Fibroblast of lung (primary cell): ENCODE data around the gene ATG13. TPM values are rescaled to one million over a fixed set of nuclear protein-coding genes. Genes with fewer than 3 reads are reported as not detected.

Experiments used
- DNase-seq, 2 donors: peaks; one replicate each; pipeline versions ENCODE4 v3.0.0 to v3.0.0-alpha.2; 2010; ENCODE audit warnings: low read depth in 2 of 2
- H2AFZ ChIP-seq: 2 replicates; pipeline ENCODE4 v1.5.1; 2012; ENCODE audit warnings: low read length, control low read depth, inconsistent platforms
- H3K27ac ChIP-seq: 2 replicates; pipeline ENCODE4 v1.5.1; 2011; ENCODE audit warnings: low read length, control low read depth; ENCODE audit not compliant: insufficient read depth
- H3K27me3 ChIP-seq: 2 replicates; pipeline ENCODE4 v1.5.1; 2011; ENCODE audit warnings: mild to moderate bottlenecking, low read length; ENCODE audit not compliant: control insufficient read depth, insufficient read depth
- H3K36me3 ChIP-seq: 2 replicates; pipeline ENCODE4 v1.5.1; 2011; ENCODE audit warnings: low read length; ENCODE audit not compliant: control insufficient read depth, insufficient read depth
- H3K4me1 ChIP-seq: 2 replicates; pipeline ENCODE4 v1.5.1; 2011; ENCODE audit warnings: low read length; ENCODE audit not compliant: control insufficient read depth, insufficient read depth; ENCODE audit errors: extremely low read depth
- H3K4me2 ChIP-seq: 2 replicates; pipeline ENCODE4 v1.5.1; 2011; ENCODE audit warnings: low read length, control low read depth; ENCODE audit not compliant: insufficient read depth; ENCODE audit errors: extremely low read depth
- H3K4me3 ChIP-seq, 4 experiments: fragments of 200-600 bp in 1 of 4; sonication (generic) in 1 of 4; replicated peaks in 1 of 4; 2 replicates each; pipeline ENCODE4 v1.5.1; 2011 to 2016; ENCODE audit warnings: low read length in 4 of 4, low read depth in 3 of 4, mild to moderate bottlenecking in 3 of 4, control low read depth in 2 of 4, inconsistent platforms in 1 of 4, mixed read lengths in 1 of 4; ENCODE audit not compliant: insufficient read depth in 1 of 4; ENCODE audit errors: control extremely low read depth in 1 of 4
- H3K79me2 ChIP-seq: 2 replicates; pipeline ENCODE4 v1.5.1; 2012; ENCODE audit warnings: mild to moderate bottlenecking, low read length, inconsistent platforms; ENCODE audit not compliant: control insufficient read depth, insufficient read depth
- H3K9ac ChIP-seq: 2 replicates; pipeline ENCODE4 v1.5.1; 2011; ENCODE audit warnings: mild to moderate bottlenecking, low read length, control low read depth; ENCODE audit not compliant: insufficient read depth
- H3K9me3 ChIP-seq: 2 replicates; pipeline ENCODE4 v1.5.1; 2012; ENCODE audit warnings: low read depth, low read length; ENCODE audit not compliant: control insufficient read depth, insufficient read depth
- H4K20me1 ChIP-seq: 2 replicates; pipeline ENCODE4 v1.5.1; 2011; ENCODE audit warnings: low read length; ENCODE audit not compliant: control insufficient read depth, insufficient read depth; ENCODE audit errors: extremely low read depth
- EZH2 ChIP-seq: IDR thresholded peaks from 2 replicates; pipeline ENCODE4 v1.5.1; 2012; ENCODE audit warnings: low read length, control low read depth, mild to moderate bottlenecking; ENCODE audit errors: missing control alignments
- polyA plus RNA-seq, 2 donors: library from polyadenylated mRNA; depleted of rRNA in 1 of 2; stranded (reverse) in 1 of 2; unstranded in 1 of 2; fragments of >200 nt; gene quantifications; 2 replicates each; pipeline ENCODE4 v1.2.1, GENCODE V29; 2011 to 2012; ENCODE audit warnings: missing spikeins in 1 of 2
- total RNA-seq: library from RNA; depleted of rRNA; stranded (reverse); fragments of >200 nt; gene quantifications from 2 replicates; pipeline ENCODE4 v1.2.1, GENCODE V29; 2014
- TF ChIP-seq, protein P1 (sequence below), 2 donors: IDR thresholded peaks in 1 of 2; conservative IDR thresholded peaks in 1 of 2; 1 replicate in 1 of 2; 2 replicates in 1 of 2; pipeline ENCODE4 v1.5.1; 2011 to 2012; ENCODE audit warnings: low read length in 2 of 2, control low read depth in 1 of 2, inconsistent platforms in 1 of 2, low read depth in 1 of 2, mild to moderate bottlenecking in 1 of 2

The ATG13 gene
- total and polyA plus RNA-seq, 2 donors (not counting 1 experiment from before 2014, with no cell fraction given) = 44.9 to 67.4 TPM

DNA sequence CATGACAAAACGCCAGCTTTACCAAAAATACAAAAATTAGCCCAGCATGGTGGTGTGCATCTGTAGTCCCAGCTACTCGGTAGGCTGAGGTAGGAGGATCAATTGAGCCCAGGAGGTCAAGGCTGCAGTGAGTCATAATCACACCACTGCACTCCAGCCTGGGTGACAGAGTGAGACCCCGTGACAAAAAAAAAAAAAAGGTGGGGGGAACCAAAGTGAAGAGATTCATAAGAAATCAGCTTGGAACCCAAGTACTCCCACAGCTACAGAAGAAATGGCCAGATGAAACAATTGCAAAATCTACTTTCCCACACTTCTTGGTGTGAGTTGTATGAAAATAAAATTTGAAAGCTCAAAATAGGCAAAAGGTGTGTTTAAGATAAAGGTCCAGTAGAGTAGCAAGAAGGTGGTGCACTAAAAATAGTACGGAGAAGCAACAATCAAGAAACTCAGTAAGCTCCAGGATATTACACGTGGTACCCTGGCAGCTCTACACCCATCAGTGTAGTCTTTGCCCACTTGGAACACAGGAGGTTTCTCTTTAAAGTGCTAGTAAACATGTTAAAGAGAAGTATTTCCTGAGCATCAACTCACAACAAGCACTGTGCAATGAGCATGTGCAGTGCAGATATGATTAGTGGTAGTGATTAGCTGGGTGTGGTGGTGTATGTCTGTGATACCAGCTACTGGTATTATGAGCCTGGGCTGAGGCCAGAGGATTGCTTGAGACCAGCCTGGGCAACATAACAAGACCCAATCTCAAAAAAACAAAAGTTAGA, 5.6 kb upstream of the ATG13 start:
- DNase-seq = no peak

DNA sequence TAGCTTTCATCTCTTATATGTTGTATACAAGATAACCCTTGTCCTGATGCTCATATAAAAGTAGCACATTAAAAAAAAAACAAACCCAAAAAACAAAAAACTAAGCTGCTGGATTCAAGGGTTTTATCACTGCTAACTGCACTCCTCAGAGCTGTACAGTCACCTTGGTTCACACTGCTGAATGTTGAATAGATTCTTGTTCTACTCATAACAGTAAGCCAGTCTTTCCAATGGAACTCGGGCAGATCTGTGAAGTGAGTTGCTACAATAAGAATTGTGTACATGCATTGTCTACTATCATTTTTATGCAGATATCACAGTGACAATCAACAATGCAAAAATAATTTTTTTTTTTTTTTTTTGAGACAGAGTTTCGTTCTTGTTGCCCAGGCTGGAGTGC, 5.0 kb upstream of the ATG13 start:
- no peaks in the 10 kb centered on the region for H3K79me2 ChIP-seq
- H3K9ac ChIP-seq = no peak overlapping the region
- no peak overlapping the region for H3K4me2 ChIP-seq
- H3K27me3 ChIP-seq = no peaks in the 10 kb centered on the region
- no peaks in the 10 kb centered on the region for H4K20me1 ChIP-seq
- no peaks in the 10 kb centered on the region for H3K9me3 ChIP-seq
- DNase-seq = no peak
- no peak overlapping the region for H2AFZ ChIP-seq
- H3K27ac ChIP-seq = no peak overlapping the region
- TF ChIP-seq EZH2 = no peak
- TF ChIP-seq, protein P1, sequence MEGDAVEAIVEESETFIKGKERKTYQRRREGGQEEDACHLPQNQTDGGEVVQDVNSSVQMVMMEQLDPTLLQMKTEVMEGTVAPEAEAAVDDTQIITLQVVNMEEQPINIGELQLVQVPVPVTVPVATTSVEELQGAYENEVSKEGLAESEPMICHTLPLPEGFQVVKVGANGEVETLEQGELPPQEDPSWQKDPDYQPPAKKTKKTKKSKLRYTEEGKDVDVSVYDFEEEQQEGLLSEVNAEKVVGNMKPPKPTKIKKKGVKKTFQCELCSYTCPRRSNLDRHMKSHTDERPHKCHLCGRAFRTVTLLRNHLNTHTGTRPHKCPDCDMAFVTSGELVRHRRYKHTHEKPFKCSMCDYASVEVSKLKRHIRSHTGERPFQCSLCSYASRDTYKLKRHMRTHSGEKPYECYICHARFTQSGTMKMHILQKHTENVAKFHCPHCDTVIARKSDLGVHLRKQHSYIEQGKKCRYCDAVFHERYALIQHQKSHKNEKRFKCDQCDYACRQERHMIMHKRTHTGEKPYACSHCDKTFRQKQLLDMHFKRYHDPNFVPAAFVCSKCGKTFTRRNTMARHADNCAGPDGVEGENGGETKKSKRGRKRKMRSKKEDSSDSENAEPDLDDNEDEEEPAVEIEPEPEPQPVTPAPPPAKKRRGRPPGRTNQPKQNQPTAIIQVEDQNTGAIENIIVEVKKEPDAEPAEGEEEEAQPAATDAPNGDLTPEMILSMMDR (conservative IDR thresholded peaks at IDR 0.05 in 1 of 2, IDR thresholded peaks at IDR 0.05 in 1 of 2; ENCODE audit: low read depth in 1 of 2, low read length in 2 of 2) = no peak
- peaks cover 2% of the 10 kb centered on the region for H3K4me1 ChIP-seq
- no peak overlapping the region for H3K4me3 ChIP-seq
- H3K36me3 ChIP-seq = no peaks in the 10 kb centered on the region

More for the DNA sequence above, 5.6 kb upstream of the ATG13 start:
- H2AFZ ChIP-seq = no peak overlapping the region
- H3K79me2 ChIP-seq = no peaks in the 10 kb centered on the region
- peaks cover 2% of the 10 kb centered on the region for H3K4me1 ChIP-seq
- no peaks in the 10 kb centered on the region for H3K36me3 ChIP-seq
- TF ChIP-seq, protein P1 (conservative IDR thresholded peaks at IDR 0.05 in 1 of 2, IDR thresholded peaks at IDR 0.05 in 1 of 2; ENCODE audit: low read depth in 1 of 2, low read length in 2 of 2) = no peak
- no peak for TF ChIP-seq EZH2
- H3K4me3 ChIP-seq = no peak overlapping the region
- H3K9ac ChIP-seq = no peak overlapping the region
- no peaks in the 10 kb centered on the region for H3K9me3 ChIP-seq
- no peak overlapping the region for H3K27ac ChIP-seq
- no peak overlapping the region for H3K4me2 ChIP-seq
- no peaks in the 10 kb centered on the region for H3K27me3 ChIP-seq
- H4K20me1 ChIP-seq = no peaks in the 10 kb centered on the region

DNA sequence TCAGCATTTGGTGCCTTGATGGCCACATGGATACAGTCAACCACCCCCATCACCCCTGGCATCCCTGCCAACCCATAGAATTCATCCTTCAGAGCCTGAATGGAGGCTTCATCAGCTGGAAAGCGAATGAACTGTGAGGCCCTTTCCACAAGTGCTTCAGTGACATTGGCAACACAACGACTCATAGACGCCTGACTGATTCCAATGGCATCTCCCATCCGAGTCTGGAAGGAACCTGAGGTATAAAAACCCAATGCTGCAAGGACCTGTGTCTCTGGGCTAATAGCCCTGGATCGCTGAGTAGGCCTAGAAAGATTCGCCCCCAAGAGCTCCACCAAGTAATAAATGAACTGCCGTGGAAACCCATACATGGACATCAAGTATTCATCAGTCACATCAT, 1.6 kb upstream of the ATG13 start:
- TF ChIP-seq, protein P1 (conservative IDR thresholded peaks at IDR 0.05 in 1 of 2, IDR thresholded peaks at IDR 0.05 in 1 of 2; ENCODE audit: low read depth in 1 of 2, low read length in 2 of 2) = no peak
- no peak for TF ChIP-seq EZH2
- Histone ChIP-seq H3K9me3 (no peaks in the 10 kb centered on the region), H3K4me3 (no peak overlapping the region), H3K27ac (no peak overlapping the region), H3K36me3 (peaks cover 1% of the 10 kb centered on the region), H3K79me2 (peaks cover 13% of the 10 kb centered on the region), H2AFZ (no peak overlapping the region), H3K4me1 (peaks cover 2% of the 10 kb centered on the region), H3K4me2 (peak overlapping the region; percentile 13), H3K27me3 (no peaks in the 10 kb centered on the region), H3K9ac (no peak overlapping the region), H4K20me1 (no peaks in the 10 kb centered on the region)
- DNase-seq = no peak
